Vagina (tissue), 2 donors: ENCODE data around the gene SLFN14.

Experiments used
- POLR2AphosphoS5 ChIP-seq, 2 donors: sonication (generic); formaldehyde crosslinking; IDR thresholded peaks; one replicate each; pipeline ENCODE4 v1.9.0; 2017; ENCODE audit warnings: antibody characterized with exemption in 2 of 2, mild to moderate bottlenecking in 2 of 2, low read depth in 1 of 2; ENCODE audit not compliant: insufficient read depth in 1 of 2
- TF ChIP-seq, protein P1 (sequence below), 3 experiments: fragments of 450-650 bp in 2 of 3; fragments of 200-600 bp in 1 of 3; sonication (generic) in 1 of 3; IDR thresholded peaks; one replicate each; pipeline ENCODE4 v1.5.1; 2017 to 2019; ENCODE audit warnings: antibody characterized with exemption in 3 of 3, mild to moderate bottlenecking in 2 of 3, moderate library complexity in 2 of 3

DNA sequence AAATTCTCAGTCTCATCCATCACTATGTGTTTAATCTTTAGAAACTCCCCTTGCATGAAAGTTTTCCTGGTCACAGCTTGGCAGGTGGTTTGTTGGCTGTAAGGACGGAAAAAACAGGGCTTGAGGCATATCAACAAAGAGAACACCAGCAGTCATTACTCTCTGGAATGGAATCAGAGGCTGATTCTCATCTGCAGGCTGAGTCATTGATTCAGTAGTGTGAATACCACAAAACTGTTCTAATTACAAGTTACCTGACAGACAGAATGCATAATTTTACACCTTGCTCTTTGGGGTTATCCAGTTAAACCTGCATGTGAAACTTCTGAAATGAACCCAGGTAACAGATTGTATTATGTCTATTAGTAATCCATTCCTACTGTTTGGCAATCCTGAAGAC, 11.6 kb downstream of the SLFN14 start:
- TF ChIP-seq, protein P1, sequence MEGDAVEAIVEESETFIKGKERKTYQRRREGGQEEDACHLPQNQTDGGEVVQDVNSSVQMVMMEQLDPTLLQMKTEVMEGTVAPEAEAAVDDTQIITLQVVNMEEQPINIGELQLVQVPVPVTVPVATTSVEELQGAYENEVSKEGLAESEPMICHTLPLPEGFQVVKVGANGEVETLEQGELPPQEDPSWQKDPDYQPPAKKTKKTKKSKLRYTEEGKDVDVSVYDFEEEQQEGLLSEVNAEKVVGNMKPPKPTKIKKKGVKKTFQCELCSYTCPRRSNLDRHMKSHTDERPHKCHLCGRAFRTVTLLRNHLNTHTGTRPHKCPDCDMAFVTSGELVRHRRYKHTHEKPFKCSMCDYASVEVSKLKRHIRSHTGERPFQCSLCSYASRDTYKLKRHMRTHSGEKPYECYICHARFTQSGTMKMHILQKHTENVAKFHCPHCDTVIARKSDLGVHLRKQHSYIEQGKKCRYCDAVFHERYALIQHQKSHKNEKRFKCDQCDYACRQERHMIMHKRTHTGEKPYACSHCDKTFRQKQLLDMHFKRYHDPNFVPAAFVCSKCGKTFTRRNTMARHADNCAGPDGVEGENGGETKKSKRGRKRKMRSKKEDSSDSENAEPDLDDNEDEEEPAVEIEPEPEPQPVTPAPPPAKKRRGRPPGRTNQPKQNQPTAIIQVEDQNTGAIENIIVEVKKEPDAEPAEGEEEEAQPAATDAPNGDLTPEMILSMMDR (IDR thresholded peaks at IDR 0.05) = no peak
- no peak for TF ChIP-seq POLR2AphosphoS5 (IDR thresholded peaks at IDR 0.05; ENCODE audit: insufficient read depth in 1 of 2, low read depth in 1 of 2)
